Stimulated activated CD4-positive, alpha-beta T cell treated with anti-CD3 and anti-CD28 coated beads, Interleukin-12 subunit alpha, Interleukin-12 subunit beta, amount 100 ng/mL, for 24 hours (primary cell): Measurements from ENCODE around the gene RFTN2.
"Not testable (repeated sequence)": the region's sequence is repeated elsewhere in the genome, so short reads cannot be mapped to it uniquely, and the experiment has no call there.

Source experiments
- DNase-seq, 2 experiments: peaks; one replicate each; pipeline ENCODE4 v3.0.0-alpha.2; 2020; ENCODE audit warnings: low read depth in 2 of 2

Gene RFTN2

GRCh38 chr2:197675711-197676188 lies 363 bp upstream of the RFTN2 start:
- no peak for DNase-seq

DNA sequence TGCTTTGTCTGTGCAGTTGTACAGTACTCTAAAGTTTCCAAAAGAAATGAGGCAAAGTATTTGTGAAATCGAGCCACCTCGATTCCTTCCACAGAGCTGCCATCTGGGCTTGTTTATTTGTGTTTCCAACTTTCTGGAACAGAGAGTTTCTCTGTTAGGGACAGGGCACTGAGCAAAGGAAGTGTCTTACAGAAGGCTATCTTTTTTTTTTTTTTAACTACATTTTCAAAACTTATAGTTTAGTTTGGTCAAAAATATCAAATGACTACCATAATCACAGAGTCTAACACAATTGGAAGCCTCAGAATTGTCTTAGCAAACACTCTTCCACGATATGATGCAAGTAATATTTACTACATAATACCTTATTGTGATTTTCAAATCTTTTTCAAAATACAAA lies 796 bp downstream of the RFTN2 start:
- DNase-seq: no peak

DNA sequence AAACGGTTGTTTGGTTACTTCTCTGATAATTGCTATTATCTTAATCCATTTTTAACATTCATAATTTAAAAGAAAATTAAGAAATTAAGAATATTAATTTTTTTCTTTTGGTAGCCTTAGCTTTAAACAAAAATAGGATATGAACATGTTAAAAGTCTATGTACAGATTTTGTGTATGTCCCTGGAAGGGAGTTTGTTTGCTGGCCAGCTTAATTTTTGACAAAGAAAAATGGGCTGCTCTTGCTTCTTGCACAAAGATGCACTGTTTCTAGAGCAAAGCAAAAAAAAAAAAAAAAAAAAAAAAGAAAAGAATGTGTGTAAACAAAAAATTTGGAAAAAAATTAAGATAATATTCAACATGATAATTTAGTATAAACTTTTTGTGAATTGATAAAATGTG lies 1.3 kb downstream of the RFTN2 start:
- no peak for DNase-seq

DNA sequence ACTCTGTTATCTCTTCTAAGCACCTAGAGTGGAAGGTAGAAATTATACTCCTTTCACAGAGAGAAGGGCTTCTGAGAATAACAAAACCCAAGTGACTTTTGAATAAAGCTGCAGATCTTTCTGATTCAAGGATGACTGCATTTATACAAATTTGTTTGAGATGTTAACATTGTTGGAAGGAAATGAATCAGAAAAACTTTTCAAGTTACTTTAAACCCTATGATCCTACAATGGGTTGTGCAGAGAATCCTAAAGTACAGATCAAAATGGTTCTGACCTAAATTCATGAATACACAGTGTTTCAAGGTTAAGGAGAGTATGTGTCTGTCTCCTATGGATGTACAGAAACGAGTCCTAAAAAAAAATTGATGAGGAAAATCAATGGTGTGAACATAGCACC lies 1.8 kb downstream of the RFTN2 start:
- DNase-seq: no peak

GRCh38 chr2:197673106-197673505 lies 2.3 kb downstream of the RFTN2 start:
- no peak for DNase-seq

DNA sequence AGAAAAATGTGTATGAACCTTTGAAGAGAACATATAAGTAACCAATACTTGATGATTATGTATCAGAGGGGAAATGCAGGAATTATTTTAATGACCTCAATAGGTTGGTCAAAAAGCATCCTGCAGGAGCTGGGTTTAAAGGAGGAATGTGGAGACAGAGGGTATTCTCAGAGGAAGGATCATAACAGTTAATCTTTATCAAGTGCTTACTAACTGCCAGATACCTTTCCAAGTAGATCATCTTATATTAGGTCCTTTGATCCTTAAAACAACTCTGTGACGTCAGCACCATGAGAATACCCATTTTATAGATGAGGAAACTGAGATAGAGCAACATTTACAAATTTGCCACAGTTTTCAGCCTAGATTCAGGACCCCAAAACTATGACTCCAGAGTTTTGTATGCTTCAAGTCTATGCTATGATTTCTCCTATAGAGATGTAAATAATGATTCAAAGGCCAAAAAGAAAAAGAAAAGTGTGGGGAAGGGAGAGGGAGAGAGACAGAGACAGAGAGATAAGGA lies 3.0 kb downstream of the RFTN2 start:
- no peak for DNase-seq

- DNase-seq: no peak
These were observed 6.3 kb downstream of the RFTN2 start for GRCh38 chr2:197669077-197669476.

GRCh38 chr2:197668296-197668695 lies 7.1 kb downstream of the RFTN2 start:
- no peak for DNase-seq

- no peak for DNase-seq
These were observed 9.1 kb downstream of the RFTN2 start for GRCh38 chr2:197666277-197666676.

- no peak for DNase-seq
These were observed 13.8 kb downstream of the RFTN2 start for GRCh38 chr2:197661626-197662025.

- no peak for DNase-seq
These were observed 17.8 kb downstream of the RFTN2 start for GRCh38 chr2:197657562-197657961.

GRCh38 chr2:197647961-197648690 lies 27.3 kb downstream of the RFTN2 start:
- DNase-seq: no peak

DNA sequence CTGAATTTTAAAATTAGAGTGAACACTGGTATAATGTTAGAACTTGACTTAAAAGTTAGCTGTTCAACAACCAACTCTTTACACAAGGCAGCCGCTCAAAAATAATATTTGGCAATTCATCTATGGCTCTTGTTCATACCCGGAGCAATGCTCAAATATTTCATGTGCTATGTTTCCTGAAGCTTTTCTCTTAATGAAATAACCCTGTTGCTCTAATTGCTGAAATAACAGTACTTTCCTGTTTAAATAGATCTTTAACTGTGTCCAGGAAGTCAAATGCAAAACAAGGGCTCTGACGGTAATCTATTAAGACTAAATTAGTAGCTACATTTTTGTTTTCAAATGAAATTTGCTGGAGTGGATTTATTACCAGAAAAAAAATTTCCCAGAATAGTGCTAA lies 33.7 kb downstream of the RFTN2 start:
- no peak for DNase-seq

GRCh38 chr2:197640571-197641122 lies 34.7 kb downstream of the RFTN2 start:
- not testable (repeated sequence) for DNase-seq

DNA sequence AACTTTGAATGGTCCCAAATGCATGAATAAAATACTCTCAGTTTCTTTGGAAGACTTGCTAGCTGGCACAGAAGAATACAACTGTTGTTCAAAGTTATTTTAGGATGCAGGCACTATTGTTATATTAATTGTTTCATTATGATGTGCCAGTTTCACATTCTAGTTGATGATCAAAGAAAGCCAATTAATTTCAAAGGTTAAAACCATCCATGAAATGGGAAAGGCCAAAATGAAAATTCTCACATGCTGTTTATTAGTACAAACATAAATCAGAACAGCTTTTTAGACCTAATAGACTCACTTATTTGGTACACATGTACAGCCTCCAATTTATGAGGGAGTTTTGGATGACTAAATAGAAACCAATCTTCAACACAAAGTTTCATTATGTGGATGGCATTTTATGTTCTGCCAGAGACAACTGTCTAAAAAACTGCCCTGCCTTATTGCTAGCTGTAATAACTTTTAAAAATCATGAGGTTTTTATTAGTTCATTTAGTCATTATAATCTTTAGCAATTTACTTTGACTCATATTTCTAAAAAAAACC lies 42.2 kb downstream of the RFTN2 start:
- no peak for DNase-seq

GRCh38 chr2:197628043-197628500 lies 47.3 kb downstream of the RFTN2 start:
- DNase-seq: no peak

DNA sequence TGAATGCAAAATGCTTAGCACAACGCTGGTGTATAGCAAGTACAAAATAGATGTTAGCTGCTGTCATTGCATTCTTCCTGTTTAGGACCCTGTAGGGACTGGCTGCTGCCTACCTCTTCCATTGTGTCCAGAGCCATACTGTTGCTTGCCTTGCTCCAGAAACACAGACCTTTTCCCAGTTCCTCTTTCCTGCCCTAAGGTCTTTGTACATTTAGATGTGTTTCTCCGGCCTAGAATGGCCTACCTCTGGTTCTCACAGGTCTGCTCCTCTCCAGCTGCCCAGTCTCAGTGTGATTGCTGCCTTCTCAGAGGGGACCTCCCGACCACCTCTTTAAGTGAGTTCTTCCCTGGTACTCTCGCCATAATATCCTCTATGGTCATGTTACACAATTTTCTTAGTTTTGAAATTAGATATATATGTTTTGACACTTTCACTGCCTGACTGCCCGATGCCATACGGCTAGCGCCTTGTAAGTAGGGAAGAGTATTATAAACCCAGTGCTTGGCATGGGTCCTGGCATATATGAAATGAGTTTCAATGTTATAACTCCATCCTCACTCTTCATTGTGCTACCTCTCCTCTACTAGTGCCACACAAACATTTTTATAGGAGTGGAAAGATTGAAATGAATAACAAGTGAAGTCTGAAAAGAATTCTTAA lies 48.3 kb downstream of the RFTN2 start:
- no peak for DNase-seq

DNA sequence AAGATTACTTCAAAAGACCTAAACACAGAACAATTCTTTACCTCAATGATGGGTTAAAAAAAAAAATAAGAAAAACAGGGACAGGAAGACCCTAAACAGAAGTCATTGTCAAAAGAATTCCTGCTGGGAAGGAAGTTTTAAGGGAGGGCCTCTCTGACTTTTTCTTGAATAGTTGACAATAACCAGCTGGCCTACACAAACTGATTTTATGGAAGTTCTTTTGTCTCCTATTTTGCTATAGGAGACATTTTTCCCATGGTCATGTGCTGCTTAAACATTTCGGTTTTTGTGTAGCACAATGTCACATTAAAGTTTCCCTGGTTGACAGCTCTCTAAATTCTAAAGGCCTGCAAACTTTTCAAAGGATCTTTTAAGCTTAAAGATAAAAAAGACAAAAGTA lies 55.3 kb downstream of the RFTN2 start:
- no peak for DNase-seq

GRCh38 chr2:197615016-197615652 lies 60.3 kb downstream of the RFTN2 start:
- DNase-seq: no peak

- DNase-seq: no peak
These were observed 60.9 kb downstream of the RFTN2 start for GRCh38 chr2:197614532-197614931.

DNA sequence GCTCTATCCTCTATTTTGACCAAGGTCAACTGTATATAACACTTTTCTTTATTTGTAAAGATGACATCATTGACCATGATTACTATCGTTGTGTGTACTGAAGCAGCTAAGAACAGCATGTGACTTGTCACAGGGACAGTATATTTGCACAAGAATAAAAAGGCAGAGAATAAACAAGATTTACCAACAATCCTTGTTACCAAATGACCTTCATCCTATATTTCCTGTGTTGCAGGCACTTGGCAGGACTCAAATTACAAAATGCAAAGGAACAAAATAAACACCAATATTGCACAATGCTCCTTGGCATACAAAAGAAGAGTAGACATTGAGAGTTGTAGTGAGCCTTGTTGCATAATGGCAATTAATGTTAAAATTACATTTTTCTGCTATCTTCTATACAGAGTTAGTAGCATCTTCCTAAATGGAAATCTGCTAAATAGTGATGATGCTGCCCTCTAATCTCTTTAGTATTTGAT lies 61.8 kb downstream of the RFTN2 start:
- no peak for DNase-seq

DNA sequence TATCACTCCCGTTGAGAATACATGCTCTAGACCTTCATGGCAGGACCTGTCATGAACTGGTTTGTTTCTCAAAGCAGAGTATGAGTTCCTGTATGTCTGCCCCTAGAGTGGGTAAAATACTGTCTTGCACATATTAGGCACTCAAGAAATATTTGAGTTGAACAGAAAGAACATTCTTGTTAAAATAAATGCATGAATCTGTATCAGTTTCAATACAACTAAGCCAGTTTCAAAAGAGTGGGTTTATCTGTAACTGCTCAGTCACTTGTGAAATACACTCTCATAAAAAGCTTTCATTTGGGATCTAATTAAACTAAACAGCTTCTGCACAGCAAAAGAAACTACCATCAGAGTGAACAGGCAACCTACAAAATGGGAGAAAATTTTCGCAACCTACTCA lies 69.2 kb downstream of the RFTN2 start:
- no peak for DNase-seq
